Measurements from ENCODE around the gene CNTN4. TPM values are rescaled to one million over a fixed set of nuclear protein-coding genes. Genes with fewer than 3 reads are reported as not detected.

Gene CNTN4
- total RNA-seq, 2 donors from 2014 or later, result 9.1 to 16.8 TPM

DNA sequence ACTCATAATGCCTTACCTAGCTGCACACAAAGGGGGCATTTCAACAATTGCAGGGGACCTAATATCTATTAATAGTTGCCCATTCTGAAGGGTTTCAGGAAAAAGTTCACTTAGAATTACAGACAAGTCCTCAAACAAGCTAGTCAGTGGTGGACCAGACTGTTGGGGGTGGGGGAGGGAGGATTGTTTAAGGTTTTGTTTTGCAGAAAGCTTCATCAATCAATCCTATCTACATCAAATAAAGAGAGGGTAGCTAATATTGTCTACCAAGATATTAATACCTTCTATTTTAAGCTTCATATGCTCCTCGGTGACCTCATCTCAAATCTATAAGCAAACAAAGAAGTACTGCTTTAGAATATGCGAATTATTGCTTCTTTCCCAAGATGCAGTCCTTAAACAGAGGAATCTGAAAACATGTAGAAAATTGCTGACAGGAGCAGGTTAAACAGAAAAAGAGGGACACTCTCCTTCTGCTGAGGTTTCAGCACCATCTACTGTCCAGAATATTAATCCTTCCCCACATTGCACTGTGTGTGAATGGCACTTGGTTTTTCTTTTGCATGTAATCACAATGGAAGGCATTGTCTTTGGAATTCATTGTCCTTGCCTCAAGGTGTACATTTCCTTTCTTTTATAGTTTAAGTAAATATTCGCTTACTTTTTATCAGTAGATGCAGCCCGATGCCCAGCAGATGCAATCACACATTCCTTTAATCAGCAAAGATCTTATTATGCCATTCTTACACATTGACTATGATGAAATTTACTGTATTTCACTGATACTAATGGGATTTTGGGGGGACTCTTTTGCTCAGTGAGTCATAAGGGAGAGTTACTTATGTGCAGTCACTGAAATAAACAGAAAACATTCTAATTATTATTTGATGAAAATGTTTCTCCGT lies 916.8 kb downstream of the CNTN4 start:
- intact Hi-C loops (cut with DNase I, micrococcal nuclease), result no loop called here
- DNase-seq, result no peak
- peak; percentile 92 for ATAC-seq

DNA sequence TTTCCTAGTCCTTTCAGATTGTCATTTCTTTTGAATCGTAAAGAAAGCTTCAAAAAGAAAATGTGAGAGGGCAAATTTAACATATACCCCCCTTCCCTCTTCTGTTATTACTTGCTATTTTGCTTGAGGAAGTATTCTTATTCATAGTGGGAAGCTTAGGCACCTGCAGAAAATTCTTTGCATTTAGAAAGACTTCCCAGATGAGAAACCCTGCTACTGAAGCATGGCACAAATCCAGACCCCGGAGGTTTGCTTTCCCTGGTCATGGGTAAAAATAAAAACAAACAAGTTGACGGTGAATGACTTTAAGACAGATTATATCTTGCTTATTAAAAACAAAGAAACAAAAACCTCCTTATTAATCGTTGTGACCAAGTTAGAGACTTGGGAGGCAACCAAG lies 917.6 kb downstream of the CNTN4 start:
- DNase-seq (no peak), ATAC-seq (no peak)
- intact Hi-C loops (cut with DNase I, micrococcal nuclease), result no loop called here

DNA sequence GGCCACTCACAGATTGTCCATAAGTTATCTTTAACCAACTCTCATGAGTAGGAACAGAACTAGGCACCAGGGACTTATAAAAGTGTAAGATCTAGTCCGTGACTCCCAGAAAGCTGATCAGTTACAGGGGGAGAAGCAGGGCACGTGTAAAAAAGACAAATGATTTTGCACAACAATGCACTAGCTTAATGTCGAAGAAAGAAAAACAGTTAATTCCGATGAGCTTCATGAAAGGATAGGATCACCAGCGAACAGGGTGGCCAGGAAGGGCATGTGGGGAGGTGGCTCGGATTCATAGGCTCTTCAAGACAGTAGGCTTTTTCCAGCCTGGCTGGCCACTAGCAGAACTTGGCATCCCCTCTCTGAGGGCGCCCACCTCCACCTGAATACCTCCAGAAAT lies 921.5 kb downstream of the CNTN4 start:
- no peak for ATAC-seq
- intact Hi-C loops (cut with DNase I, micrococcal nuclease), result no loop called here
- DNase-seq, result no peak

DNA sequence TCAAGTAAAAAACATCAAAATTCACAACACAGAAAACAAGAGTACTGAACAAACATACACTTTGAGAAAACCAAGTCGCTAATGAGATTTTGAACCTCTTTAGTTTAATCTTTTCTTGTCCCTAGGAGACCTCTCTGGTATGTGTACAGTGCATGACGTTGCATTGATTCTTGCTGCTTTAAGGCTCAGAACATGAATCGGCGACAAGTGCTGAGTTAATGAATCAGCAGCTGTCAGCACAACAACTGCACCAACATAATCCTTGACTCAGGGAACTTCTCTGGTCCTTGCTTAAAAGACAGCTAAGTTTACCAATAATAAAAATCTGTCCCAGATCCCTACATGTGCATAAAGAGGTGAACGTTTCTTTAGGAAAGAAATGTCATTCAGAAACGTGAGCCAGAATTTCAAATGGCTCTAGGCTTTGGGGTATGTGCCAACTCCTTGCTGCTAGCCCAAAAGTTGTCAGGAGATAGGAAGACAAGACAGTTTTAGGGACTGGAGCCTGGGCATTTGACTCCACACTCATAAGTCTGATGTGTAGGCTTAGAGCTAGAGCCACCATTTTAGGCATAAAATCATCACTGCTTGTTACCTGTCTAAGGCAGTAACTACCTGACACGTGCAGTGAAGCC lies 924.6 kb downstream of the CNTN4 start:
- intact Hi-C loops (cut with DNase I, micrococcal nuclease), result no loop called here
- no peak for ATAC-seq
- DNase-seq, result no peak

DNA sequence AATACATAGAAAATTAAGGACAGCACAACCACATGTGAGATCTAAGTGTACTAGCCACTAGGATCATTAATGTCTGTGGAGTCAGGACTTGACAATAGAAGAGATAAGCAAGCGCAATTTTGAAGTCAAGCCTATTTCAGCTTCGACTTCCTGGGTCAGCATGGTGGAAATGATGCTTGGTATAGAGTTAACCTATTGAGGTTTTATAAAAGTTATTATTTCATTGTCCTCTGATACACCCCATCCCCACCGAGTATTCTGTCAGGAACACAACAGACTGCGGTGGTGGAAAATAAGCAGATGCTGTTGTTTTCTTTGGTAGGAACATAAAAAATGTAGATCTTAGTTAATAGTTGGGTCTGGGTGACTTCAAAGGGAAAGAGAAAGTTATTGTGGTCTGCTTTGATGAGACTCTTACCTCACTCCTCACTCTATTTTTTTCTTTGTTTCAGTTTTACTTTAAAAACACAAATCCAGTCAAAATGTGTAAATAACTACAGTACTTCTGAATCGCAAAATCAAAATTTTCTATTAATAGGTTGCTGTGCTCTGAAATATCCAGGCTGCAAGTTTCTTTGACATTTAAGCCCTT lies 929.4 kb downstream of the CNTN4 start:
- intact Hi-C loops (cut with DNase I, micrococcal nuclease), result no loop called here
- ATAC-seq, result no peak
- no peak for DNase-seq

DNA sequence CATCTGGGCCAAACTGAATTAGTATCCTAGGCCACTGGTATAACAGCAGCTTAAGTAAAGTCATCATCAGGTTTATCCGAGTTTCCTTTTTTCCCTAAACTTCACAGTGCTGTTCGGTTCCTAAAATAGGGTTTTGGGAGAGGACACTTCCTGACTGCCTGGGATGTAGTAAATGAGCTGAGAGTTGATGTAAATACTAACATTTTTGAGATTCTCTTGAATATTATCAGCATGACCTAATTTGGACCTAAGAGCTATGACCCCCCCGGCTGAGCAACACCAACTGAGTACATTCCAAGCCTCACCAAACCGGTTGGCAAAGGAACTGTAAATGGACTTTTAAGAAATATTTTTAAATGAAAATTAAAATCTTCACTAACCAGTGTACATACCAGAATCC lies 932.7 kb downstream of the CNTN4 start:
- ATAC-seq, result no peak
- no peak for DNase-seq
- intact Hi-C loops (cut with DNase I, micrococcal nuclease), result no loop called here

DNA sequence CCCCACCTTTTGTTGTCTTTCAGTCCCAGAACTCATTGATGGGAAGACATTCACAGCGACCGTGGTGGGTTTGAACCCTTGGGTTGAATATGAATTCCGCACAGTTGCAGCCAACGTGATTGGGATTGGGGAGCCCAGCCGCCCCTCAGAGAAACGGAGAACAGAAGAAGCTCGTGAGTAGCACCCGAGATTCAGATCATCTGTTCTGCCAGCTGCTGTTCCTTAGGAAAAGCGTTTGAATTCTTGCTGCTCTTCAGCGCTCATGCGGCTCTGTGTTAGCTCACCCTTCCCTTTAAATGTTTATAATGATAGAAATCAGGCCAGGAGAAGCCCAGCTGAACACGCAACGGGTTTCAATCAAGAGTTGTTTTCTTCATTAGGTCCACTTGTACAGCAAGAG lies 938.5 kb downstream of the CNTN4 start:
- ATAC-seq, result no peak
- DNase-seq, result no peak
- intact Hi-C loops (cut with DNase I, micrococcal nuclease), result no loop called here

DNA sequence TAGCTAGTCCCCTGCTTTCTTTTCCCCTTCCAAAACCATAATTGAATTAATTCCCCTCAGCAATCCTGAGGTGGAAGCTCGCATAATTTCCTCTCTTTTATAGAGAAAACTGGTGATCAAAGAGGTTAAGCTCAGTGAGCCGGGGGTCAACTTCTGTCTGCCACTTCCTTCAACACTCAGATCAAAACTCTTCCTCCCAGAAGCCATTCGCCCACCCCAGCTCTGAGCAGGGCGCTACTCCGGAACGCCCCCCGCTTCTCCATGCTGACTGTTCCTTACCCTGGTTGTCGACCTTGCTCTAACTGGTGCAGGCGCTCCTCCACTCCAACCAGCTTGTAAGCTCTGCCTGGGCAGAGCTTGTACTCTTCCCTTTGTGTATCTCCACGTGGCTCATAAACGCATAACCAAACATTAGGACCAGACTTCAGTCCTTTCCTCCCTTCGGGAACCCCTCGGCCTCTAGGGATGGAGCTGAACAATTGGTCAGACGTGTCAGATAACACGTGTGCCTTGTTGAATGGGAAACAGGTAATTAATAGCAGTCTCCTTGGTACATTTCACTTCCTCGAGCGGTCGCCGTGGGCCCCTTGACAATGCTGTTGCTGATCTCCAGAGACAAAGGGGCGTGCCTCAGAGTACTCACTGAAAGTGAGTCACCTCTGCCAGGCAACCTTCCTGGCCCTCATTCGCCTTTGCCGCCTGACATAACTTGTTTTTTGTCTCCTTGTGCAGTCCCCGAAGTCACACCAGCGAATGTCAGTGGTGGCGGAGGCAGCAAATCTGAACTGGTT lies 939.7 kb downstream of the CNTN4 start:
- no peak for DNase-seq
- ATAC-seq, result no peak
- intact Hi-C loops (cut with DNase I, micrococcal nuclease), result no loop called here

DNA sequence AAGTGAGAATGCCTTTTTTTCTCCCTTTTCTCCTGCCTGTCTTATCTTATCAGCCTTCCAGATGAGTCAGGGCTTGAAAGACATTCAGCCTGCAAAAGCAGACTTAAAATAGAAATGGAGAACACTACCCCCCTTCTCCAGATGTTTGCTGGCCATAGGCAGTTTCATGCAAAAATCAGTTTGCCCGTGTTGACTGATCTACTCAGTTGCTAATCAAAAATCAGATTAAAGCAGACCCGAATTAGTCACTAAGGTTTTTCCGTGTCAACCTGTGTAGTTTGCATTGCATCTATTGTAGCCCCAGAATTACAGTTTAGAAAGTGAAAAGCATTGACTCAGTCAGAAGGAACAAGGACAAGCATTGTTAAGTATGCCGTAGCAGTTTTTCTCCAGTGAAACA lies 955.3 kb downstream of the CNTN4 start:
- intact Hi-C loops (cut with DNase I, micrococcal nuclease), result no loop called here
- ATAC-seq (no peak), DNase-seq (no peak)

DNA sequence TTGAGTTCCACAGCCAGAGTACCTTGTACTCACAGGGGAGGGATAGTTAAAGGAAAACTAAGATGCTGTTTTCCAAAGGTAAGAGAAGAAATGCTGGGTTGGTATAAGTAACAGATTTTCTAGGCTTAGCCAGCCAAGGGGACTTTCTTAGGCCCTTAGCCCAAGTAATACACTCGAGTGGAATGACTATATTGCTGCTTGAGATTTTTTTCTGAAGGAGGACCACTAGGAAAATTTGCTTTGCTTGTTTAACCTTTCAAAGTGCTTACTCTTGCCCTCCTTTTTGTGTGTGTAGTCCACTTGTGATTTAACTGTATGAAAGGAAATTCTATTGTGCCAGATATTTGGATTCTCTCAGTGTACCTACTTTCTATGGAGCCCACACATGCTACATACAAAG lies 961.0 kb downstream of the CNTN4 start:
- intact Hi-C loops (cut with DNase I, micrococcal nuclease), result no loop called here
- ATAC-seq, result no peak

DNA sequence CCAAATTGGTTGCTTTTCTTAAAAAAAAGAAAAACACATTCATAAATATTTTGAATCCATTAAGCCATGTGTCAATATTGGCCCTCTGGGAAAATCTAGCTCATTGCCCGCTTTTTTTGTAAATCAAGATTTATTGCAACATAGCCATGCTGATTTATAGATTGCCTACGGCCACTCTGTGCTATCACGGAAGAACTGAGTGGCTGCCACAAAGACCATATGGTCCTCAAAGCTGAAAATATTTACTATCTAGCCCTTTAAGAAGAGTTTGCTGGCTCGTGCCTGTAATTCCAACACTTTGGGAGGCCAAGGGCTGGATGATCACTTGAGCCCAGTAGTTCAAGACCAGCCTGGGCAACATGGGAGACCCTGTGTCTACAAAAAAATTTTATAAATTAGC lies 965.6 kb downstream of the CNTN4 start:
- intact Hi-C loops (cut with DNase I, micrococcal nuclease), result no loop called here
- no peak for ATAC-seq
- no peak for DNase-seq

More for the DNA sequence above, 961.0 kb downstream of the CNTN4 start:
- no peak for DNase-seq

DNA sequence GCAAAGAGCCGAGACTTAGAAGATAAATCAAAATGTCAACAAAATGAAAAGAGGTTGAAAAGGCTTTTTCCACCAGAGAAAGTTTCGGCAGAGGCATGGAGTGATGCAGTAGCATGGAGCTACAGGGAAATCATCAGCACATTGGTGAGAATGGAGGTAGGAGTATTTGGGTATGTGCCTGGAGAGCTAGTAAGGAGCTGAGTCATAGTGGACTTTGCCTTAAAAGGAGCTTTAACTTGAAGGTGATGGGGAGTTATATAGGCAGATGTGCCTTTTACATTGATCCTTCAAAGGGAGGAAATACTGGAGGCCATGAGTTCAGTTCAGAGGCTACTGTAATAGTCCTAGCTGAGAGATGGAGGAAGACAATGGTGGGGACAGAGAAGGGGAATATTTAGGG lies 967.2 kb downstream of the CNTN4 start:
- intact Hi-C loops (cut with DNase I, micrococcal nuclease), result no loop called here
- peak; percentile 77 for ATAC-seq
- no peak for DNase-seq

DNA sequence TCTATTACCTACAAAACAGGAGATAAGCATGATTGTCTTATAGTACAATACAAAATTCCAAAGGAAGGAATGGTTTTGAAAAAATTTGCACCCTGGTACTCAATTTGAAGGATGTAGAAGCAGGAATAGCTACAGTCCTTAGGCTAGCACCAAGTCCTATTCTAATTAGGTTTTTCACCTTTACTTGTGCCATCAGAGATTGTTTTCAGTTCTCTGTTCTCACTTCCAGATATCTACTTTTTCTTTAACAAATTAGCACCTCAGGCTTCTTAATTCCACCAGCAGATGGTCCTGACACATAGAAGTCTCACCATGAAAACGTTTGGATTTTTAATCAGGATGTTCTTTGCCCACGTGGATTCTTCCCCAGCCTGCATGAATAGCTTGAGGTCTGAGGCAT lies 967.7 kb downstream of the CNTN4 start:
- DNase-seq (no peak), ATAC-seq (no peak)
- intact Hi-C loops (cut with DNase I, micrococcal nuclease), result no loop called here

DNA sequence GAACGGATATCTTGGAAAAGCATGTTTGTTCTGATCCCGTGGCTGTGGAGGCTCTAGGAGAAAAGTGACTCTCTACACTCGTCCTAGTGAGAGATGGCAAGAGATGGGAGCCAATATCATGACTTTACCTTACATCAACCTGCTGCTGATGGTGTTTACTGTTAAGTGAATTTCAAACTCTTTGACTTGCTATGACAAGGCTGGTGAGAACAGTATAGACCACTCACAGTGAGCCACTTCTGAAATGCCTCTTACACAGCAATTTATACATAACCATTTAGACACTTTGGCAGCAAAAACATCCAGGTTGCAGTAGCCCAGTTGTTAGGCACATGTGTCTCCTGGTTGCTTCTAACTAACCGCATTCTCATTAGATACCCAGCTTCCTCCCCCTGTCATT lies 968.2 kb downstream of the CNTN4 start:
- DNase-seq (no peak), ATAC-seq (no peak)
- intact Hi-C loops (cut with DNase I, micrococcal nuclease), result no loop called here

DNA sequence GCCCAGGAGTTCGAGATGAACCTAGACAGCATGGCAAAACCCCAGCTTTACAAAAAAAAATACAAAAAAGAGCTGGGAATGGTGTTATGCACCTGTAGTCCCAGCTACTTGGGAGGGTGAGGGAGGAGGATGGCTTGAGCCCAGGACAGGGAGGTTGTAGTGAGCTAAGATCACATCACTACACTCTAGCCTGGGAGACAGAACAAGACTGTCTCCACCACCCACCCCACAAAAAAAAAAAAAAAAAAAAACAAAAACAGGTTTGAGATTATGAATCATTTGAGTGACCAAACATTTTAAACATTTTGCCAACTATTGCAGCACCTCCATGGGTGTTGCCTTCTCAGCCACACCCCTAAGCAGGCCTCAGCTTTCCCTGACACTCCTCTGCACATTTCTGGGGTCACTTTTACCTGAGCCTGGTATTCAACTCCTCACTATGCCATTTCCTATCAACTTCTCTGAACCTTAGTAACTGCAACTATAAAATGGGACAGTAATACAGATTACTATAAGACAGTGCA lies 969.8 kb downstream of the CNTN4 start:
- intact Hi-C loops (cut with DNase I, micrococcal nuclease), result no loop called here
- no peak for ATAC-seq
- no peak for DNase-seq

DNA sequence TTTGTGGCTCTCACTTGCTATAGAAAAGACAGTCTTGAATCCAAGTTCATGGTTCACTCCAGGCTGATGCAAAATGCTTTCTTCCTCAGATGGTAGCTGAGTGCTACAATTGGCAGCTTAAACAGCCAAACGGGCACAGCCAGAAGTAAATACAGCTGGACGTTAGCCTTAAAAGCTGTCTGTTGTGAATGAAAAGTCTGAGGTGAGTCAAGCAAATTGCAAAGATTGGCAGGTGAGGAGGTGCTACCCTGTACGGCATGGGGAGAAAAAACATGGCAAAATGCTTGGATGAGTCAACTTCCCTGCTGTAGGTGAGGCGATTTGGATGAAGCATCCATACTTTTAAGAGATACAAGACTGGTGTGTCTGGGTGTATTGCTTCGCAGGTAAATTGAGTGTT lies 971.1 kb downstream of the CNTN4 start:
- ATAC-seq (no peak), DNase-seq (no peak)
- intact Hi-C loops (cut with DNase I, micrococcal nuclease), result no loop called here

DNA sequence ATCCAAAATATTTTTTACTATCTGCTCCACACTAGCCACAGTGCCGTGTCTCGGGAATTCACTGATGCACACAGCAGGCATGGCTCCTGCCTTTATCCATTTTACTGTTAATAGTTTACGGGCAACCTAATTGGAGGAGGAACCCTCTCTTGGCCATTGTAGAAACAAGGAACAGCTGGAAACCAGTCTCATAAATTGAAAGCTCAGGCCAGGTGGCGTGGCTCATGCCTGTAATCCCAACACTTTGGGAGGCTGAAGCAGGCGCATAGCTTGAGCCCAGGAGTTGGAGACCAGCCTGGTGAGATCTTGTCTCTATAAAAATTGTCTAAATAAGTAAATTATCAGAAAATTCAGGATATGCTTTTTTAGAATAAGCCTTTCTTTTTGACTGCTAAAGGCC lies 972.5 kb downstream of the CNTN4 start:
- DNase-seq (no peak), ATAC-seq (no peak)
- intact Hi-C loops (cut with DNase I, micrococcal nuclease), result no loop called here

DNA sequence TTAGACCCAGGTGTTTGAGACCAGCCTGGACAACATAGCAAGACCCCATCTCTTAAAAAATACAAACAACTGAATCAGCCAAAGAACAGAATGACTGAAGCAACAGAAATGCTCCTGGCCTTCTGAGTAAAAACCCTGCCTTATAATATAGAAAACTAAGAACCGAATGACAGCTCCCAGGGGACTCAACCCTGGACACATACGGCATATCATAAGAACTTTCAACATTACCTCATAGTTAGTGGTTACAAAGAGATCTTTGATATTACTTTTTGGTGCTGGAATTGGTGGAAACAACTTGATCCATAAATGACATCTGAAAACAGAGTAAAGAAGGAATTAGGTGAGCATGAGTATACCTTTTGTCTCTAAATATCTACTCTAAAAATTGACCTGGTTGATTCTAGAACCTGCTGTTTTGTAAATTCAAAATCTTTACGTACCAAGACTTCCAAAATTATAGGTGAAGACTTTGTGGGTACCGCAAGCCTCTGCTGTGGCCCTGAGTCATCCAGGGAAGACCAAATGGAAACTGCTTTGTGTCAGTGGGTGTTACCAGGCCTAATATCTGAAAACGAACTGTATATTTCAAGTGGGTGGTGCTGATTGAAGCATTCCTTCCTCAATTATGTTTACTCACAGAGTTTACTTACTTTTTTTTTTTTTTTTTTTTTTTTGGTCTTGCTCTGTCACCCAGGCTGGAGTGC lies 976.0 kb downstream of the CNTN4 start:
- intact Hi-C loops (cut with DNase I, micrococcal nuclease), result no loop called here
- ATAC-seq, result no peak

DNA sequence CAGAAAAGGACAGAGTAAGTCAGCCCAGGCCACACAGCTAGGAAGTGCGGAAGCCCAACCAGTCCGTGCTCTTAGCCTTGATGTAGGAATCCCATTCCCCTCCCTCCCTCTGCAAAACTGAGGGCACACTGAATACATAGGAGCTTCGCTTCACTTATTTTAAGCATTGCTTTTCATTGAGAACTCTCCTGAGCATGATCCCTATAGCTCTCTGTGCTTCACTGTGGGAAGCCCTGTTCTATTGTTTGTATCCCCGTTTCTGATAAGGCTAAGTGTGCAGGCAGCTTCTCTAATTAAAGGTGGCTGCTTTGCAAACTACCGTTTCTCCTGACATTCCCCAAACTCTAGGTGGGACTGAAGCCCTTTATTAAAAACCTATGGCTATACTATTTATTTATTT lies 981.6 kb downstream of the CNTN4 start:
- DNase-seq, result no peak
- no peak for ATAC-seq
- intact Hi-C loops (cut with DNase I, micrococcal nuclease), result no loop called here

More for the DNA sequence above, 976.0 kb downstream of the CNTN4 start:
- no peak for DNase-seq
